Spleen (tissue), 11 donors: ENCODE results near the gene ADGRL3. TPM values are rescaled to one million over a fixed set of nuclear protein-coding genes. Genes with fewer than 3 reads are reported as not detected.

ENCODE experiments used
- DNase-seq: peaks from one replicate; pipeline ENCODE4 v3.0.0-alpha.2; 2020
- H3K27ac ChIP-seq, 8 donors: fragments of 200-600 bp; sonication (generic) in 7 of 8; 1 replicate in 4 of 8; 2 replicates in 4 of 8; pipeline versions ENCODE4 v1.5.0 to v1.8.0; 2016 to 2021; ENCODE audit warnings: inconsistent platforms in 4 of 8, mild to moderate bottlenecking in 4 of 8, moderate library complexity in 1 of 8
- H3K27me3 ChIP-seq, 7 donors: fragments of 200-600 bp; sonication (generic) in 6 of 7; replicated peaks in 1 of 7; 1 replicate in 4 of 7; 2 replicates in 3 of 7; pipeline versions ENCODE4 v1.5.0 to v1.8.0; 2016 to 2021; ENCODE audit warnings: inconsistent platforms in 3 of 7, mild to moderate bottlenecking in 1 of 7
- H3K36me3 ChIP-seq, 6 donors: fragments of 200-600 bp; sonication (generic) in 5 of 6; 1 replicate in 4 of 6; 2 replicates in 2 of 6; pipeline versions ENCODE4 v1.5.0 to v1.8.0; 2016 to 2021; ENCODE audit warnings: inconsistent platforms in 2 of 6
- H3K4me1 ChIP-seq, 6 donors: fragments of 200-600 bp; sonication (generic) in 5 of 6; 1 replicate in 3 of 6; 2 replicates in 3 of 6; pipeline versions ENCODE4 v1.5.0 to v1.8.0; 2016 to 2021; ENCODE audit warnings: inconsistent platforms in 3 of 6
- H3K4me3 ChIP-seq, 8 donors: fragments of 200-600 bp; sonication (generic) in 7 of 8; 1 replicate in 4 of 8; 2 replicates in 4 of 8; pipeline versions ENCODE4 v1.5.0 to v1.8.0; 2016 to 2021; ENCODE audit warnings: inconsistent platforms in 4 of 8, mild to moderate bottlenecking in 4 of 8, moderate library complexity in 2 of 8
- H3K9me3 ChIP-seq, 8 donors: fragments of 200-600 bp; sonication (generic) in 7 of 8; 1 replicate in 4 of 8; 2 replicates in 4 of 8; pipeline versions ENCODE4 v1.5.0 to v1.8.0; 2016 to 2021; ENCODE audit warnings: inconsistent platforms in 4 of 8
- POLR2A ChIP-seq, 3 donors: fragments of 450-650 bp; IDR thresholded peaks; one replicate each; pipeline ENCODE4 v1.5.1; 2017; ENCODE audit warnings: antibody characterized with exemption in 3 of 3, mild to moderate bottlenecking in 1 of 3
- POLR2AphosphoS5 ChIP-seq, 3 donors: sonication (generic); formaldehyde crosslinking; IDR thresholded peaks; one replicate each; pipeline ENCODE4 v1.5.1; 2017; ENCODE audit warnings: antibody characterized with exemption in 3 of 3
- WGBS, 5 donors: extraction: QIAGEN DNeasy Blood & Tissue Kit in 3 of 5; methylation state at CpG; one replicate each; pipeline versions ENCODE4 v1.1.5 to v1.1.7; 2013 to 2018; 5-methylcytosine and 5-hydroxymethylcytosine counted together
- intact Hi-C: fragments of 100-400 bp; cut with DNase I; formaldehyde crosslinking; loops from one replicate; pipeline ENCODE4 v1.15.0; 2023; ENCODE audit warnings: low total_unique reads
- polyA plus RNA-seq, 3 donors: library from polyadenylated mRNA; stranded (reverse); fragments of 200-250 nt; gene quantifications; one replicate each; pipeline ENCODE4 v1.2.1, GENCODE V29; 2013
- total RNA-seq, 7 donors: library from RNA; depleted of rRNA in 3 of 7; stranded (reverse); fragments of >200 nt in 3 of 7; fragmentation: NEBNext Ultra II Directional in 4 of 7; extraction: Animal tissue kit (Norgen Biotek cat#: 25700) in 4 of 7; gene quantifications; one replicate each; pipeline versions ENCODE4 v1.1.0 to v1.2.1, GENCODE V29; 2016 to 2021
- TF ChIP-seq, protein P1 (sequence below), 11 experiments: fragments of 200-600 bp in 7 of 11; fragments of 450-650 bp in 4 of 11; sonication (generic) in 4 of 11; IDR thresholded peaks in 8 of 11; conservative IDR thresholded peaks in 3 of 11; 1 replicate in 7 of 11; 2 replicates in 4 of 11; pipeline versions ENCODE4 v1.4.0 to v1.8.0; 2016 to 2021; ENCODE audit warnings: antibody characterized with exemption in 11 of 11, inconsistent platforms in 4 of 11, mild to moderate bottlenecking in 1 of 11
- donor health status: healthy with polysubstance abuse.
- donor health status: DM: no; HTN: no; CAD: no; lungs with moderate emphysema.
- donor health status: DM: no; HTN: no; CAD: no.
- donor health status: Bipolar disorder and iron deficiency.
- donor health status: healthy.
- donor health status: DM: no; HTN: no; CAD: no.
- donor health status: DM: yes; HTN: yes; CAD: no.

The ADGRL3 gene
- total and polyA plus RNA-seq, 10 donors, result 0.09 to 0.92 (median 0.46) TPM; not detected in 1

DNA sequence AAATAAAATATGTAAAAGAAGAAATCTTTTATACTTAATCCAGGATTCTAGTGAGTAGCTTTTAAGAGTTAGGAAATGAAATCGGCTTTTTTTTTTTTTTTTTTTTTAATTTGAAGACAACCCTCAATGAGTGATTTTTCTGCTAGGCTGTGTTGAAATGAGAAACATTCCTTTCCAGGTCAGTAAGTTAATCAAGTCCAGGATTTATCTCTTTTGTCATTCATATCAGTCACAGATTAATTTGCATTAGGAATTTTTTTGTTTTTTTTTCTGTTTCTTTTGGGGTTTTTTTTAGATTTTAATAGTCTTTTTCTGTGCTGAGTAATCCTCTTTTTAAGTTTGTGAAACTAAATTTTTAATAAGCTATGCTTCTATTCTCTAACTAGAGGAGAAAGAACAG lies 448.1 kb downstream of the ADGRL3 start:
- no peaks in the 10 kb centered on the region for H3K27me3 ChIP-seq
- no peaks in the 10 kb centered on the region for H3K36me3 ChIP-seq
- TF ChIP-seq, protein P1, sequence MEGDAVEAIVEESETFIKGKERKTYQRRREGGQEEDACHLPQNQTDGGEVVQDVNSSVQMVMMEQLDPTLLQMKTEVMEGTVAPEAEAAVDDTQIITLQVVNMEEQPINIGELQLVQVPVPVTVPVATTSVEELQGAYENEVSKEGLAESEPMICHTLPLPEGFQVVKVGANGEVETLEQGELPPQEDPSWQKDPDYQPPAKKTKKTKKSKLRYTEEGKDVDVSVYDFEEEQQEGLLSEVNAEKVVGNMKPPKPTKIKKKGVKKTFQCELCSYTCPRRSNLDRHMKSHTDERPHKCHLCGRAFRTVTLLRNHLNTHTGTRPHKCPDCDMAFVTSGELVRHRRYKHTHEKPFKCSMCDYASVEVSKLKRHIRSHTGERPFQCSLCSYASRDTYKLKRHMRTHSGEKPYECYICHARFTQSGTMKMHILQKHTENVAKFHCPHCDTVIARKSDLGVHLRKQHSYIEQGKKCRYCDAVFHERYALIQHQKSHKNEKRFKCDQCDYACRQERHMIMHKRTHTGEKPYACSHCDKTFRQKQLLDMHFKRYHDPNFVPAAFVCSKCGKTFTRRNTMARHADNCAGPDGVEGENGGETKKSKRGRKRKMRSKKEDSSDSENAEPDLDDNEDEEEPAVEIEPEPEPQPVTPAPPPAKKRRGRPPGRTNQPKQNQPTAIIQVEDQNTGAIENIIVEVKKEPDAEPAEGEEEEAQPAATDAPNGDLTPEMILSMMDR (IDR thresholded peaks at IDR 0.05 in 8 of 11, conservative IDR thresholded peaks at IDR 0.05 in 3 of 11), result no peak
- TF ChIP-seq POLR2A (IDR thresholded peaks at IDR 0.05) (no peak), POLR2AphosphoS5 (IDR thresholded peaks at IDR 0.05) (no peak)
- H3K4me3 ChIP-seq, result no peak overlapping the region
- intact Hi-C loops, result no loop called here
- H3K4me1 ChIP-seq, result no peaks in the 10 kb centered on the region
- WGBS, 5 donors, result 77 to 85% (median 80%) methylated on average over 1 of the region's 1 CpG
- H3K27ac ChIP-seq, result no peak overlapping the region
- DNase-seq, result no peak
- H3K9me3 ChIP-seq, result no peaks in the 10 kb centered on the region

DNA sequence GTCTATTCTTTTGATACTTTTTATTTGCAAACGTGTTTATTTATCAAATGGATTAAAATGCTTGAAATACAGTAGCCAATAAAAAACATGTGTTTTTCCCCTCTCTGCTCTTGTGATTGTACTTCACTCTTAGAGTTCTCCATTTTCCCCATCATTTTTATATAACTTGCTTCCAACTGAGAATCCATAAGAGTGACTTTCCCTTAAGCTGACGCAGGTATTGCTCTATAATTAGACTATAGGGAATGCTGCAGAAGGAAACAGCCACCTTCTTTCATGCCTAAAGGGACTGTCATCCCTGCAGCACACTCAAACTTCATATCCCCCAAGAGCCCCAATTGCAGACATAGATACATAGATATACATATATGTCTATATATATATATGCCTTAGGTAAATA lies 456.9 kb downstream of the ADGRL3 start:
- intact Hi-C loops, result no loop called here
- no peaks in the 10 kb centered on the region for H3K27me3 ChIP-seq
- H3K9me3 ChIP-seq, result peaks cover 0 to 2% (median 0%) of the 10 kb centered on the region in 8 donors
- no peak for DNase-seq
- H3K36me3 ChIP-seq, result no peaks in the 10 kb centered on the region
- TF ChIP-seq POLR2A (IDR thresholded peaks at IDR 0.05) (no peak), POLR2AphosphoS5 (IDR thresholded peaks at IDR 0.05) (no peak)
- TF ChIP-seq, protein P1 (IDR thresholded peaks at IDR 0.05 in 8 of 11, conservative IDR thresholded peaks at IDR 0.05 in 3 of 11), result no peak
- H3K4me3 ChIP-seq, result no peak overlapping the region
- no peaks in the 10 kb centered on the region for H3K4me1 ChIP-seq
- H3K27ac ChIP-seq, result no peak overlapping the region
- WGBS, 5 donors, result 61 to 81% (median 76%) methylated on average over 2 of the region's 2 CpGs

DNA sequence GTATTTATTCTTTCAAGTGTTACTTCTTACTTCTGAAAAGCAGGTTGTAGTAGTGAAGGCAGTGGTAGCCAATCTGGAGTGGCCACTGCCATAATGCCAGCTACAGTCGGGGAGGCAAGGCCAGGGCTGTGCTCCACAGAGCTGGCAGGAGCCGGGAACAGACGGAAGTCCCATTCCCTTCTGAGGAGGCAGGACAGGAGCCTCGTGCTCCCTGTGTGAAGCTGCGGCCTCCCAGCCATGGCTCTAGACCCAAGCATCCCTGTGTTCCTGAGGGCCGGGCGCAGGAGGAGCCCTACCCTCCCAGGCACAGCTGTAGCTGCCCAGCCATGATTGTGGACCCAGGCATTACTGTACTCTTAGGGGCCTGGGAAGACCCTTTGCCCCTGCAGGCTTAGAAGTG lies 461.8 kb downstream of the ADGRL3 start:
- Histone ChIP-seq H3K4me3 (no peak overlapping the region), H3K4me1 (no peaks in the 10 kb centered on the region), H3K27me3 (no peaks in the 10 kb centered on the region), H3K36me3 (no peaks in the 10 kb centered on the region), H3K9me3 (peaks cover 0 to 21% (median 11%) of the 10 kb centered on the region in 8 donors), H3K27ac (no peak overlapping the region)
- 81 to 90% (median 89%) methylated on average over 6 to 7 of the region's 7 CpGs for WGBS, 5 donors
- DNase-seq, result no peak
- TF ChIP-seq, protein P1 (IDR thresholded peaks at IDR 0.05 in 8 of 11, conservative IDR thresholded peaks at IDR 0.05 in 3 of 11), result no peak
- TF ChIP-seq POLR2A (IDR thresholded peaks at IDR 0.05) (no peak), POLR2AphosphoS5 (IDR thresholded peaks at IDR 0.05) (no peak)
- intact Hi-C loops, result no loop called here

DNA sequence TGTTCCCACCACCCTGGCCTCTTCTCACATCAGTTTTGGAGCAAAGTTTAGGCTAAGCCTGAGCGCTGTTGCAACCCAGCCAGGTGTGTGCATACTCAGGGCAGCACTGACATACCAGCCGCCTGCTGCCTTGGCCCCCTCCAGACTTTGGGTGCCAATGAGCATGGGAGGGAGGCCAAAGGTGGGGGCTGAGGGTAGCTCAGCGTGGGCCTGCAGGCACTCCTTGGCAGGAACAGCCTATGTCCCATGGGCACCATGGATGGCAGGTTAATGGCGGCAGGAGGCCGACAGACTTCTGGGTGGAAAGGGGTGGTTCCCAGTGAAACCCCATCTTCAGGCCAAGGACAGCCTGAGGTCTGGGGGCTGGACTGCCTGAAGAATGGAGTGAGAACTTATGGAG lies 462.2 kb downstream of the ADGRL3 start:
- Histone ChIP-seq H3K9me3 (peaks cover 0 to 21% (median 11%) of the 10 kb centered on the region in 8 donors), H3K27me3 (no peaks in the 10 kb centered on the region), H3K4me1 (no peaks in the 10 kb centered on the region), H3K27ac (no peak overlapping the region), H3K36me3 (no peaks in the 10 kb centered on the region), H3K4me3 (no peak overlapping the region)
- intact Hi-C loops, result no loop called here
- 86 to 100% (median 87%) methylated on average over 1 to 5 of the region's 5 CpGs for WGBS, 5 donors
- TF ChIP-seq POLR2A (IDR thresholded peaks at IDR 0.05) (no peak), POLR2AphosphoS5 (IDR thresholded peaks at IDR 0.05) (no peak)
- TF ChIP-seq, protein P1 (IDR thresholded peaks at IDR 0.05 in 8 of 11, conservative IDR thresholded peaks at IDR 0.05 in 3 of 11), result no peak
- no peak for DNase-seq
